CD14-positive monocyte (primary cell): ENCODE results near the gene HSPA6. TPM values are rescaled to one million over a fixed set of nuclear protein-coding genes. Genes with fewer than 3 reads are reported as not detected.

Experiments used
- DNase-seq, 3 donors: peaks; one replicate each; pipeline ENCODE4 v3.0.0-alpha.2; 2011 to 2022
- H2AFZ ChIP-seq: 2 replicates; pipeline ENCODE4 v1.6.0; 2012; ENCODE audit warnings: mild to moderate bottlenecking, low read depth, low read length, inconsistent platforms; ENCODE audit not compliant: insufficient read depth, poor library complexity, severe bottlenecking
- H3K27ac ChIP-seq, 2 donors: 1 replicate in 1 of 2; 2 replicates in 1 of 2; pipeline ENCODE4 v1.5.1; 2012 to 2013; ENCODE audit warnings: low read length in 2 of 2, control low read depth in 1 of 2, inconsistent platforms in 1 of 2, low read depth in 1 of 2, mild to moderate bottlenecking in 1 of 2
- H3K27me3 ChIP-seq, 2 donors: one replicate each; pipeline versions ENCODE4 v1.6.0 to v1.6.1; 2011 to 2013; ENCODE audit warnings: low read length in 2 of 2; ENCODE audit not compliant: control insufficient read depth in 2 of 2, insufficient read depth in 2 of 2
- H3K36me3 ChIP-seq, 2 donors: replicated peaks in 1 of 2; 1 replicate in 1 of 2; 2 replicates in 1 of 2; pipeline versions ENCODE4 v1.5.1 to v1.6.1; 2012 to 2013; ENCODE audit warnings: low read length in 2 of 2, control low read depth in 1 of 2, inconsistent platforms in 1 of 2, mild to moderate bottlenecking in 1 of 2; ENCODE audit not compliant: insufficient read depth in 2 of 2, control insufficient read depth in 1 of 2
- H3K4me1 ChIP-seq, 2 donors: 1 replicate in 1 of 2; 2 replicates in 1 of 2; pipeline versions ENCODE4 v1.5.1 to v1.6.1; 2012 to 2013; ENCODE audit warnings: low read length in 2 of 2, control low read depth in 1 of 2, inconsistent platforms in 1 of 2, mild to moderate bottlenecking in 1 of 2, moderate library complexity in 1 of 2; ENCODE audit not compliant: insufficient read depth in 2 of 2, control insufficient read depth in 1 of 2
- H3K4me2 ChIP-seq: replicated peaks from 2 replicates; pipeline ENCODE3; 2012; ENCODE audit warnings: low read length, moderate library complexity, mild to moderate bottlenecking; ENCODE audit not compliant: poor library complexity, severe bottlenecking; ENCODE audit errors: extremely low read depth
- H3K4me3 ChIP-seq, 3 experiments: fragments of 200-600 bp in 1 of 3; sonication (generic) in 1 of 3; replicated peaks in 1 of 3; 1 replicate in 2 of 3; 2 replicates in 1 of 3; pipeline ENCODE4 v1.5.1; 2011 to 2013; ENCODE audit warnings: low read length in 3 of 3, mild to moderate bottlenecking in 3 of 3, control low read depth in 2 of 3, low read depth in 2 of 3, inconsistent platforms in 1 of 3, moderate library complexity in 1 of 3
- H3K79me2 ChIP-seq: 2 replicates; pipeline ENCODE4 v1.6.0; 2012; ENCODE audit warnings: mild to moderate bottlenecking, control low read depth, inconsistent platforms, low read length, moderate library complexity; ENCODE audit not compliant: insufficient read depth
- H3K9ac ChIP-seq: 2 replicates; pipeline ENCODE4 v1.6.0; 2017; ENCODE audit warnings: low read length, mild to moderate bottlenecking; ENCODE audit not compliant: insufficient read depth, poor library complexity, severe bottlenecking
- H3K9me3 ChIP-seq, 2 donors: replicated peaks in 1 of 2; 1 replicate in 1 of 2; 2 replicates in 1 of 2; pipeline versions ENCODE4 v1.5.1 to v1.6.1; 2012 to 2013; ENCODE audit warnings: low read length in 2 of 2, control low read depth in 1 of 2; ENCODE audit not compliant: control insufficient read depth in 1 of 2, insufficient read depth in 1 of 2
- H4K20me1 ChIP-seq: 2 replicates; pipeline ENCODE4 v1.6.0; 2012; ENCODE audit warnings: mild to moderate bottlenecking, low read length, control low read depth, moderate library complexity; ENCODE audit not compliant: insufficient read depth
- H3K27ac Mint-ChIP-seq, 7 donors: one replicate each; pipeline ENCODE4 v1.8.0; 2020; ENCODE audit warnings: mild to moderate bottlenecking in 7 of 7, mixed read lengths in 7 of 7, moderate library complexity in 6 of 7, inconsistent platforms in 2 of 7
- H3K27me3 Mint-ChIP-seq, 3 donors: one replicate each; pipeline ENCODE4 v1.8.0; 2021 to 2022; ENCODE audit warnings: low read depth in 3 of 3, mild to moderate bottlenecking in 3 of 3, mixed read lengths in 3 of 3, moderate library complexity in 3 of 3, inconsistent platforms in 1 of 3
- H3K36me3 Mint-ChIP-seq, 2 donors: one replicate each; pipeline ENCODE4 v1.8.0; 2020; ENCODE audit warnings: mixed read lengths in 2 of 2, inconsistent platforms in 1 of 2, mild to moderate bottlenecking in 1 of 2
- H3K4me1 Mint-ChIP-seq: one replicate; pipeline ENCODE4 v1.8.0; 2020; ENCODE audit warnings: mild to moderate bottlenecking, mixed read lengths
- H3K4me3 Mint-ChIP-seq, 2 donors: one replicate each; pipeline ENCODE4 v1.8.0; 2020; ENCODE audit warnings: mild to moderate bottlenecking in 2 of 2, mixed read lengths in 2 of 2, moderate library complexity in 1 of 2
- H3K9me3 Mint-ChIP-seq, 7 donors: one replicate each; pipeline ENCODE4 v1.8.0; 2020 to 2022; ENCODE audit warnings: mixed read lengths in 7 of 7, mild to moderate bottlenecking in 6 of 7, moderate library complexity in 6 of 7, inconsistent platforms in 2 of 7
- WGBS: methylation state at CpG from one replicate; pipeline ENCODE4 v1.1.5; 2013; ENCODE audit warnings: missing lambda C conversion rate; ENCODE audit not compliant: insufficient coverage; 5-methylcytosine and 5-hydroxymethylcytosine counted together
- intact Hi-C, 2 donors: fragments of 100-400 bp; cut with micrococcal nuclease; formaldehyde crosslinking; loops; one replicate each; pipeline versions ENCODE4 v1.15.0 to v1.15.1; 2023
- polyA plus RNA-seq, 3 donors: library from polyadenylated mRNA; depleted of rRNA in 1 of 3; unstranded in 2 of 3; stranded (reverse) in 1 of 3; fragments of 300-500 nt in 2 of 3; fragments of >200 nt in 1 of 3; fragmentation: Illumina TruSeq in 2 of 3; gene quantifications; 1 replicate in 2 of 3; 2 replicates in 1 of 3; pipeline ENCODE4 v1.2.3, GENCODE V29; 2012 to 2021
- TF ChIP-seq, protein P1 (sequence below): fragments of 200-600 bp; IDR thresholded peaks from one replicate; pipeline ENCODE4 v1.8.0; 2022; ENCODE audit warnings: antibody characterized with exemption, mild to moderate bottlenecking

HSPA6 gene
- polyA plus RNA-seq, 3 donors = 3.4 to 37.5 (median 19.3) TPM

DNA sequence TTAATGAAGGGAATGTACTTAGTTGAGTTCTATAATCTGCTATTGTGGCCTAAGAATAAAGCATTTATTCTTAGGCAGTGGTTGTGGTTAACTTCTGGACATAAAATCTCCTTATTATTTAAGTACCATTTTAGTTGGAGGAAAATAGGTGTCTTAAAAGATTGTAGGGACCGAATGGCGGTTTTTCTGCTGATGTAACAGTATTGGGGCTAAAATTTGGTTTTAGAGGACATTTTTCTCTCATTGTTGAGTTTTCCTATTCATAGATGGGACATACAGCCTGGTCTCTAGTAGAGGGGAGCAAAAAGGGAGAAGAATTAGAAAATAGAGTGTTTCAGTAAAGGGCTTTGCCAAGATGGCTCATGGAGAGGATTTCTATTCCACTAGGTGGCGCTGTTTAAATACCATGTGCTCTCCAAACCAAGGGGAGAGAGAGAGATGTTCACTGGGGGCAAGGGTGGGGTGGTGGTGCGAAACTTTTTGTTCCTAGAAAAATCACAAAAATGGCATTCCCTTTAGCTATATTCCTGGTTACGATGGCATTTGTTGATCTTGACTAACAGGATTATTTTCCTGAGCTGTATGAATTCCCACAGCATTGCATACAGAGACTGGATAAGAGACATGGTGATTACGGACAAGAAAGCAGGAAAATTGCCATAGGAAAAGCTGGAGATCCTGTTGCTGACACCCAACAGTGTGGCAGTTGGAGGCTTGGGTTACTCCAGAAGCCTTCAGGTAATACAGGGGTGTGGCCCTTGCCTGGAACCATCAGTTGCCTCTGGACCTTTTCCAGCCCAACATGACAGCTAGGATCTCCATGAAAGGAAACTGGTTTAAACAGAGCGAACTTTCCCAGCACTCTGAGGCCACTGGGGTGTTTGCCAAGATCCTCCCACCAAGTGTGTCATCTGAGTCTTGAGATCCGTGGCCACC, 37.3 kb upstream of the HSPA6 start:
- Mint-ChIP-seq H3K36me3 (peaks cover 3 to 5% of the 10 kb centered on the region in 2 donors), H3K4me3 (no peak overlapping the region), H3K4me1 (peaks cover 27% of the 10 kb centered on the region), H3K27ac (no peak overlapping the region), H3K27me3 (peaks cover 25 to 37% (median 30%) of the 10 kb centered on the region in 3 donors), H3K9me3 (peaks cover 0 to 3% (median 0%) of the 10 kb centered on the region in 7 donors)
- intact Hi-C loops = loop anchor here in 1 of 2 donors (5.0 kb wide), 1 partner anchor 255 kb away; no protein-coding TSS in a partner anchor
- no peak overlapping the region for H3K9ac ChIP-seq
- H3K4me2 ChIP-seq = peak overlapping the region; percentile 40
- H3K9me3 ChIP-seq = no peaks in the 10 kb centered on the region
- H3K79me2 ChIP-seq = no peaks in the 10 kb centered on the region
- peak; percentile 55 to 77 (median 71) for DNase-seq
- peak overlapping the region in 1 of 3 experiments; percentile 39 for H3K4me3 ChIP-seq
- TF ChIP-seq, protein P1, sequence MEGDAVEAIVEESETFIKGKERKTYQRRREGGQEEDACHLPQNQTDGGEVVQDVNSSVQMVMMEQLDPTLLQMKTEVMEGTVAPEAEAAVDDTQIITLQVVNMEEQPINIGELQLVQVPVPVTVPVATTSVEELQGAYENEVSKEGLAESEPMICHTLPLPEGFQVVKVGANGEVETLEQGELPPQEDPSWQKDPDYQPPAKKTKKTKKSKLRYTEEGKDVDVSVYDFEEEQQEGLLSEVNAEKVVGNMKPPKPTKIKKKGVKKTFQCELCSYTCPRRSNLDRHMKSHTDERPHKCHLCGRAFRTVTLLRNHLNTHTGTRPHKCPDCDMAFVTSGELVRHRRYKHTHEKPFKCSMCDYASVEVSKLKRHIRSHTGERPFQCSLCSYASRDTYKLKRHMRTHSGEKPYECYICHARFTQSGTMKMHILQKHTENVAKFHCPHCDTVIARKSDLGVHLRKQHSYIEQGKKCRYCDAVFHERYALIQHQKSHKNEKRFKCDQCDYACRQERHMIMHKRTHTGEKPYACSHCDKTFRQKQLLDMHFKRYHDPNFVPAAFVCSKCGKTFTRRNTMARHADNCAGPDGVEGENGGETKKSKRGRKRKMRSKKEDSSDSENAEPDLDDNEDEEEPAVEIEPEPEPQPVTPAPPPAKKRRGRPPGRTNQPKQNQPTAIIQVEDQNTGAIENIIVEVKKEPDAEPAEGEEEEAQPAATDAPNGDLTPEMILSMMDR = peak; percentile 74
- no peak overlapping the region for H3K27ac ChIP-seq
- H3K4me1 ChIP-seq = peaks cover 19 to 29% of the 10 kb centered on the region in 2 donors
- no peaks in the 10 kb centered on the region for H3K36me3 ChIP-seq
- H4K20me1 ChIP-seq = no peaks in the 10 kb centered on the region
- 31% methylated on average over 2 of the region's 8 CpGs for WGBS
- peak overlapping the region; percentile 30 for H2AFZ ChIP-seq
- H3K27me3 ChIP-seq = peaks cover 25 to 41% of the 10 kb centered on the region in 2 donors

DNA sequence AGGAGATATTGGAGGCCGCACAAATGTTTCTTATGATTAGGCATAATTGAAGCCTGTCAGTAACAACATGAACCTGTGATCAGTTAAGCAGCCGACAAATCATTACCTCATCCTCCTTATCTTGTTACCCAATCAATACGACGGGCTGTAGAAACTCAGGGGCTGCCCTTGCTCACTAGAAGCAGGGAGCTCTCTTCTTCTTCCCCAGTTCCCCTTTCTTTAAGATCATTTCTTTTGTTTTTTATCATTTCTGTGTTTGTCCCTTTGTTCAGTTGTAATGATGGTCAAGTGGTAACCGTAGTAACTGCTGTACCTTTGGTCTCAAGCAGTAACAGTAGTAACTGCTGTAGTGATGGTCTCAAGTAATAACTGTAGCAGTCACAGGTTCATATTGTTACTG, 32.9 kb upstream of the HSPA6 start:
- Histone ChIP-seq H3K27ac (no peak overlapping the region), H3K27me3 (peaks cover 16 to 25% of the 10 kb centered on the region in 2 donors), H3K9ac (no peak overlapping the region), H3K4me3 (no peak overlapping the region), H3K4me2 (no peak overlapping the region), H3K36me3 (no peaks in the 10 kb centered on the region), H3K9me3 (no peaks in the 10 kb centered on the region), H4K20me1 (no peaks in the 10 kb centered on the region), H3K4me1 (peaks cover 19 to 29% of the 10 kb centered on the region in 2 donors), H2AFZ (no peak overlapping the region), H3K79me2 (no peaks in the 10 kb centered on the region)
- Mint-ChIP-seq H3K4me1 (peaks cover 34% of the 10 kb centered on the region), H3K27me3 (peaks cover 24 to 35% (median 28%) of the 10 kb centered on the region in 3 donors), H3K9me3 (peaks cover 0 to 3% (median 0%) of the 10 kb centered on the region in 7 donors), H3K4me3 (peak overlapping the region in 1 of 2 donors; percentile 83), H3K36me3 (peaks cover 3% of the 10 kb centered on the region in 2 donors), H3K27ac (no peak overlapping the region)
- intact Hi-C loops = no loop called here
- TF ChIP-seq, protein P1 = no peak
- DNase-seq = peak; percentile 25 to 75 (median 55)
- 50% methylated on average over 2 of the region's 5 CpGs for WGBS
